Left lobe of liver (tissue), 2 donors: Measurements from ENCODE around the gene CNDP2. TPM values are rescaled to one million over a fixed set of nuclear protein-coding genes. Genes with fewer than 3 reads are reported as not detected.

Experiments
- ATAC-seq: fragments of 200-7000 bp; cut with Tn5 transposase; one replicate; pipeline ENCODE4 v1.9.1; 2020; ENCODE audit warnings: mild to moderate bottlenecking, moderate library complexity
- DNase-seq: peaks from one replicate; pipeline ENCODE4 v3.0.0-alpha.2; 2020; ENCODE audit warnings: low spot score
- total RNA-seq: library from RNA; stranded (reverse); gene quantifications from one replicate; pipeline ENCODE4 v1.2.1, GENCODE V29; 2021
- donor health status: DM: no; HTN: no; CAD: no; lungs with moderate emphysema.
- donor health status: DM: no; HTN: yes; CAD: no.

Gene CNDP2
- total RNA-seq, 1 donor from 2014 or later, result 243 TPM

- ATAC-seq (peak; percentile 40), DNase-seq (no peak)
Measured at GRCh38 chr18:74472312-74472711, 23.9 kb upstream of the CNDP2 start.

DNA sequence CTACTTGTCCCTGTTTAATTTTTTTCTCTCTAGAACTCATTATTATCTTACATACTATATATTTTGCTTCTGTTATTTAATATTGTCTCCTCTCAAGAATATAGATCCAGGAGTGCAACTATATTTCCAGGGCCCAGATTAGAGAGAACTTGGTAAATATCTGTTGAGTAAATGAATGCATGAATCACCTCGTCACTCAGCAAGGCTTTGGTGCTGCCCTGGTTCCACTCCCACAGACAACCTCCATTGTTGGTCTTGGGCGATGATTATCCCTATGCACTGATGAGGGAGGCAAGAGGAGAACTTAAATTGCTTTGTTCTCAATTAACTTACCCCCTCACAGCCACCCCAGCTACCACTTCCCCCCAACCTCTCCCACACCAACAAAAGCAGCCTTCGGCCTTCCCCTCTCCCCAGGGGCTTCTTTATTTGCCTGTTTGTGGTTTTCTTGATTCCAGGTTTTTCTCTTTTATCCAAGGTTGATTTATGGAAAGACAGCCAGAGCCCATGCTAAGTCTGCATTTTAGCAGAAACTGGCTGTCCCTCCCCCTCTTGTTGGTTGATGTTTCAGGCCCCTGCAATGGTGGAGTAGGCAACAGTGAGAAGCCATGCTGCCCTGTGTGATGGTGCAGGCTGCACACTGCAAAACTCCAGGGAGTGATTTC is 22.1 kb upstream of the CNDP2 start:
- ATAC-seq (no peak), DNase-seq (no peak)

- DNase-seq, result no peak
- no peak for ATAC-seq
Measured at GRCh38 chr18:74476140-74476539, 20.0 kb upstream of the CNDP2 start.

GRCh38 chr18:74477771-74478170 is 18.4 kb upstream of the CNDP2 start:
- ATAC-seq, result no peak
- DNase-seq, result no peak

- no peak for ATAC-seq
- no peak for DNase-seq
Measured at GRCh38 chr18:74478316-74478715, 17.8 kb upstream of the CNDP2 start.

- DNase-seq, result no peak
- no peak for ATAC-seq
Measured at GRCh38 chr18:74478880-74479279, 17.3 kb upstream of the CNDP2 start.

DNA sequence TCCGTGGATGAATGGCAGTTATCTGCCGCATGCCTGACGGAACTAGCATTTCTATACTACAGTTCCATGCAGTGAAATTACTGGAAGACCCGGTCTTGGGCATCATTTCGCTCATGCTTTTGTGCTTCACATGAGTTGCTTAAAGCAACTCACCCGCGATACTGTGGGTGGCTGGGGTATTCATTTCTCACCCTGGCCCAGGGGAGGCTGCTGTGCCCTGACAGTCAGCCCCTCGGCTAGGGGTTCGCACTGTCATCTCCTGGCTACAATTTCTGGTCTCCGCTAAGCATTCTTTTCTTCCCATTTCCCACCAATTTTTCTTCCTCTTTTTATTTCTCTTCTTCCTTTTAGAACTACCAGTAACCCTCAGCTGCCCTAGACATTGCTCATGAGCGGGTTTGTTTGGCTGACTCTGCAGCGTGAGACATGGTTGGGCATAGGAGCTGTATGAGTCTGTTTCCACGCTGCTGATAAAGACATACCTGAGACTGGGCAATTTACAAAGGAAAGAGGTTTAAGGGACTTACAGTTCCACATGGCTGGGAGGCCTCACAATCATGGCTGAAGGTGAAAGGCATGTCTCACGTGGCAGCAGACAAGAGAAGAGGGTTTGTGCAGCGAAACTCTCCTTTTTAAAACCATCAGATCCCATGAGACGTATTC is 16.5 kb upstream of the CNDP2 start:
- ATAC-seq, result no peak
- DNase-seq, result no peak

DNA sequence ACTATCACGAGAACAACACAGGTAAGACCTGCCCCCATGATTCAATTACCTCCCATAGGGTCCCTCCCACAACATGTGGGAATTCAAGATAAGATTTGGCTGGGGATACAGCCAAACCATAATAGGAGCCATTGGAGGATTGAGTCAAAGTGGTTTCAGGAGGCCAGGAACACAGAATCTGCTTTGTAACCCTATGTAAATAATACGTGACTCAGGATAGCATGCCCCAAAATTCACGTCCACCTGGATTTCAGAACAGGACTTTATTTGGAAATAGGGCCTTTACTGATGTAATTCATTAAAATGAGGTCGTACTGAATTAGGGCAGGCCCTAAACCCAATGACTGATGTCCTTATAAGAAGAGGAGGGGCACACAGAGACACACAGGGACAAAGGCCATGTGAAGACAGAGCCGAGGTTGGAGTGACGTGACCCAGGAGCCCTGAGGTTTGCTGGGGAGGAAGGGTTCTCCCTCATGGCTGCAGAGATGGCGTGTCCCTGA is 16.0 kb upstream of the CNDP2 start:
- DNase-seq (no peak), ATAC-seq (peak; percentile 72)

DNA sequence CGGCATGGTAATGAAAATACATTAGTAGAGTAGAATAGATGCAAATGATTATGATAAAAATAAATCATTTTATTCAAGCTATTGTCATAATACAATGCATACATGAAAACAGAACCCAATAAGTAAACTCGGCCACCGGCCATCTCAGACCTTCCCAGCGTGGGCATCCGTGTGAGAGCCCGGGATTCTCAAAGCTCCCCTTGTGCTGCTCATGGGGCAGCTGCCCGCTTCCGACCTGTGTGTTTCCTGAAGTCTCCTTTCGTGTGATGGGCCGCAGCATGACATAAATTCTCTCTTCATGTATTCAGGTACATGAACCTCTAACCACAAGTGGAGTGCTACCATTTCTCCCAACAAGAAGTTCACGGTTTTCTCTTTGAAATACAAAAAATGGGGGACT is 13.5 kb upstream of the CNDP2 start:
- no peak for ATAC-seq
- DNase-seq, result no peak

DNA sequence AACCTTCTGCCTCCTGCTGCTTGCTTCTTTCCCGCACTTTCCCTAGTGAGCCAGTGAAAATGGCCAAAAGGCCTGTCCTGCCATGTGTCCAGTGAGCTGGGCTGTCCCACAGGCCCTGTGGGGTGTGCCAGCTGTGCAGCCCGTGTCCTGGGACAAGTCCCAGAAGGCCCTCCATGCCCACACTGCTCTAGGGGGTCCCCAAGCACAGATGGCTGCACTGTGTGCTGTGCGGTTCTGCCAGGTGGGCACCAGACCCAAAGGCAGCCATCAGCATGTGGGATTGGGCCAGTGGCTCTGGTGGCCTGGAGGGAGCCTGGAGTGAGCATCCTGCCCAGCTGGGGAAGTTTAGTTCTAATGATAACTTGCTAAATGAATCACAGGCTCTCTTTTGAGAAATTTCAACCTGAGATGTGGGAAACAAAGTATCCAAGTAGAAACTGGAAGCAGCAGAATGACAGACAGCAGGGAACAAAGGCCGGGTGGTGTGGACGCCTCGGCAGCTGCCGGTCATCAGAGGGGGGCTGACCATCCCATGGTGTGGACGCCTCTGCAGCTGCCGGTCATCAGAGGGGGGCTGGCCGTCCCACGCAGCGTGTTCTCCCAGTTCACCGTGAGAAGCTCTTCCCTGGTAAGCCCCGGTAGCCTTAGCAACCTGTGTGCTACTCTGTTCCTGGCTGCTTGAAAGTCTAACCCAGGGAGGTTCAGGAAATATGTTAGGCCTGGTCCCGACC is 9.9 kb upstream of the CNDP2 start:
- DNase-seq (no peak), ATAC-seq (no peak)

GRCh38 chr18:74488354-74488753 is 7.8 kb upstream of the CNDP2 start:
- DNase-seq, result no peak
- ATAC-seq, result no peak

DNA sequence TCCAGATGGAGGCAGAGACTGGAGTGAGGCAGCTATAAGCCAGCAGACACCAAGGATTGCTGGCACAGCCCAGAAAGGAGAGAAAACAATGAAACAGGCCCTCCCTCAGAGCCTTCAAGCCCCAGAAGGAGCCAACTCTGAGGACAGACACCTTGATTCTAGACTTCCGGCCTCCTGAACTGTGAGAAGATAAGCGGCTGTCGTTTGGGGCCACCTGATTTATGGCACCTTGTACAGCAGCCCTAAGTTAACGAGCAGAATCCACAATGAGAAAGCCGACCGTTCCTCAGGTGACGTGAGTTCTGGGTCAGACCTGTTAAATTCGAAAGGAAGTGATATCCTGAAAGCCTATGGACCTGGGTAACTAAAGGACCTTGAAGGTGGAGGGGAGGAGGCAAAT is 7.3 kb upstream of the CNDP2 start:
- no peak for DNase-seq
- ATAC-seq, result no peak

DNA sequence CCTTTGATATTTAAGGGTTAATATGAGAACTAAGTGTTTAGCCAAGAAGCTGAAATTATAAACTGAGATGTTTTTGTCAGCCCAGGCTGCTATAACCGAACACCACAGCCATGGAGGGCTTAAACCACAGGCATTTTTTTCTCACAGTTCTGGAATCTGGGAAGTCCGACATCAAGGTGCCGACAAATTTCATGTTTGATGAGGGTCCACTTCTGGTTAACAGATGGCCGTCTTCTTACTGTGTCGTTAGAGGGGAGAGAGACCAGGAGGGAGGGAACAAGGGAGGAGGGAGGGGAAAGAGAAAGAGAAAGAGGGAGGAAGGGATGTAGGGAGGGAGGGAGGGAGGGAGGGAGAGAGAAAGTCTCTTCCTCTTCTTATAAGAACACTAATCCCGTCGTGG is 6.5 kb upstream of the CNDP2 start:
- no peak for DNase-seq
- no peak for ATAC-seq

GRCh38 chr18:74492259-74492658 is 3.9 kb upstream of the CNDP2 start:
- ATAC-seq (no peak), DNase-seq (no peak)

GRCh38 chr18:74493689-74494088 is 2.5 kb upstream of the CNDP2 start:
- DNase-seq (no peak), ATAC-seq (peak; percentile 21)

DNA sequence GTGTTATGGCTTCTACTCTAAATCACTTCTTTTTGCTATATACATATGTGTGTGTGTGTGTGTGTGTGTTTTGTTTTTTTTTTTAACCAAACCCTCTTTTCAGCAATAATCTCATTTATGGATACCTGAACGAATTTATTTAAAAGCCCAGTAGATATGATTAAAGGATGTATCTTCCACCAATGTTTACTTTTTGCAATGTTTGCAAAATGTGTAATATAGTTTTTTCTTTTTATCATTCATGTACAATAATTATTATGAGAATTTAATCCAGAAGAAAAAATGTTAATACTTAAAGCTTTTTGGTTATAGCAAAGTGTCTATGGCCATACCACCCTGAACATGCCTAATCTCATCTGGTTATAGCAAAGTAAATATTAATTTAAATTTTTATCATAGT is 1.6 kb upstream of the CNDP2 start:
- ATAC-seq (no peak), DNase-seq (no peak)

DNA sequence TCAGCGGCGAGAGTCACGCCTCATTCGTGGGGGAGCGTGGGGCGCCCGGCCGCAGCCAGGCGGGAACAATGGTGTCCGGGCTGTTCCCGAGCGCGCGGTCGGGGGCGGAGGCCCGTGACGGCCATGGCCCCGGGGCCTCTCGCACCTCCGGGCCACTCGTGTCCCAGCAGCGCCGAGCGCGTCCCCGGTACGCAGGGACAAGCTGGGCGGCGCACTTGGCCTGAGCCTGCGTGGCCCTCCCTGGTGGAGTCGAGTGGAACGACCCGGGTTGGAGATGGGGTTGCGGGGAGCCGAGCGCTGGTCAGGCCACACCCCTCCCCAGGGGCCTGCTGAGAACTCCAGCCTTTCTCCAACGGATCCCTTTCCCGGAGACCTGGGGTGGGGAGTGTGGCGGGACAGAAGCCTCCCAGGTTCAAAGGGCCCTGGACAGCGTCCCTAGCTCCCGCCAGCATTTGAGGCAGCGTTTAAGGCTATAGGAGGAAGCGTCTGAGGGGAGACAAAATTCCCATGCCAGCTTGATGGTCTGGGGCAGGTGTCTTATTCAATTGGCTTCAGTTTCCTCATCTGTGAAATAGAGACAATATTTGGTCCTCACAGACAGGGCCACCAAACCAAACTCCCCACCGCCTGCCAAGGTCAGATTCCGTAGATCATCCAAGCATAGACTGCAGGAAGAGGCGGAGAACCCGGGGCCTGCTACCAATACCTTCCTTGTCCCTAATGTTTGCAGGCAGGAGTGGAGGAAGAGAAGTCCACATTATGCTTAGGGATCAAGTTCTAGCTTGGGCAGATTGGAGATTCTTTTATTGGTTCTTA is 553 bp downstream of the CNDP2 start:
- peak; percentile 76 for DNase-seq
- peak; percentile 46 for ATAC-seq

GRCh38 chr18:74497324-74497676 is 1.1 kb downstream of the CNDP2 start:
- no peak for DNase-seq
- no peak for ATAC-seq

DNA sequence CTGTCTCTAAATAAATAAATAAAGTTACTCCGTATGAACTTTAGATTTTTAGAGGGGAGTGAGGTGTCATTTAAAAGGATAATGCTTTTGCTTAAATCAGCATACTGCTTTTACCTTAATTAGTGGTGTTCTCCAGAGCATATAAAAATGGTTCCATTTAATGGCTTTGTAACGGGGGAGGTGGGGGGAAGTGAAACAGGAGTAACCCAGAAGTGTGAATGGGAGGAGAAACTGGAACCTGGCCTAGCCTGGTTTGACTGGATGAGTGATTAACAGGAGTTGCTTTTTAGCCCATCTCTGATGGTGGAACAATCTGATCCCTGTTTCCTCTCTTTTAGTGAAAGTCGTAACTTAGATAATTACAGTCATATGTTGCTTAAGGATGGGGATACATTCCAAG is 1.6 kb downstream of the CNDP2 start:
- DNase-seq (no peak), ATAC-seq (no peak)

DNA sequence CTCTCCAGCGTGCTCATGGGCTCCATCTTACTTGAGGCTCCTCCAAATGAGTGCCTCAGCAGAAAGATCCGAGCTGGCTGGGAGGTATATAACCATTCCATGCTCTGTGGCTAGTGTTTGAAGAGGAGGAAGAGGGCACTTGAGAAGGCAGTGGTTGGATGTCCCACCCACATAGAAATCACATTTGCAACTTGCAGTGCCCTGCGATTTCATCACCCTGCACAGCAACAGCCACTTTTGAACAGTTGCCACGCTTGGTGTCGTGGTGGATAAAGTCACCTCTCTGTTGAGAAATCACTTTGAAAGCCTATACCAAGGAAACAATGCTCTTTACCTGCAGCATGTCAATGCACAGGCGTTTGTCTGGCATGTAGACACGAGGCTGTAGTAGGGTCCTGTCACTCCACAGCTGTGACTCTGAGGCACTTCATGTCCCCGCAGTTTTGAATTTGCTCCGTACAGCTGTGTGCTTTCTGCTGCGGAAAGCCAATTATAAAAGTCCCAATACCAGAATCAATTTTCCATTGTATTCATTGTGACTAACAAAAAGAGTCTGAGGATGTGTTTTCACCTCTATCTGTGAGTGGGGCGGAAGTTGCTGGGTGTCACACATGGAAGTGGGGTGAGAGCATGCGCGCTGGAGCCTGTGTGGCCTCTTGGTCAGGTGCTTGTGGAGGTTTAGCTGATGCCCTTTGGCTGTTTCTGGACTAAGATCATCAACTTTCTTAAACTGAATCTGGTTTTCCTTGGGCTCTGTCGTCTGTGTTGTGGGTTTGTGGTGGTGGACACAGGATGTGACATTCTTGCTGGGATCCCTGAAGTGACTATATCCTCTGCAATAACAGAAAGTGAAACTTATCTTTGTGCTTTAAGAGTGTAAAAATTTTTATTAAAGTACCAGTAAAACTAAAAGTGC is 2.8 kb downstream of the CNDP2 start:
- DNase-seq (peak; percentile 86), ATAC-seq (peak; percentile 23)
